AML-193 (cell line): ENCODE data around the gene ARHGEF19.

Source experiments
- DNase-seq, 2 experiments: peaks; one replicate each; lab custom pipeline; 2025; lab: John Stamatoyannopoulos, UW

The ARHGEF19 gene

GRCh38 chr1:16149146-16149545, 63.3 kb downstream of the ARHGEF19 start:
- no peak for DNase-seq

- no peak for DNase-seq
Measured at GRCh38 chr1:16148329-16149092, 63.9 kb downstream of the ARHGEF19 start.
